GM21526 (cell line): ENCODE measurements around the gene NTM.

Source experiments
- ATAC-seq: cut with Tn5 transposase; IDR thresholded peaks from one replicate; pipeline ENCODE4 v1.9.1; 2021; ENCODE audit warnings: moderate library complexity; ENCODE audit not compliant: unreplicated experiment, low FRiP score

Gene NTM

GRCh38 chr11:132106096-132106982, 735.9 kb downstream of the NTM start:
- no peak for ATAC-seq

- no peak for ATAC-seq
These were observed 740.9 kb downstream of the NTM start for GRCh38 chr11:132111316-132111715.

GRCh38 chr11:132111838-132112237, 741.4 kb downstream of the NTM start:
- ATAC-seq: no peak

- ATAC-seq: no peak
These were observed 742.4 kb downstream of the NTM start for GRCh38 chr11:132112846-132113245.

GRCh38 chr11:132114185-132114584, 743.8 kb downstream of the NTM start:
- ATAC-seq: no peak

- no peak for ATAC-seq
These were observed 744.3 kb downstream of the NTM start for GRCh38 chr11:132114743-132115142.

- no peak for ATAC-seq
These were observed 745.0 kb downstream of the NTM start for GRCh38 chr11:132115454-132115853.

GRCh38 chr11:132116516-132116915, 746.1 kb downstream of the NTM start:
- ATAC-seq: no peak

GRCh38 chr11:132118661-132119060, 748.2 kb downstream of the NTM start:
- no peak for ATAC-seq

- ATAC-seq: no peak
These were observed 749.2 kb downstream of the NTM start for GRCh38 chr11:132119573-132119972.

GRCh38 chr11:132122735-132123134, 752.3 kb downstream of the NTM start:
- no peak for ATAC-seq

GRCh38 chr11:132123449-132123848, 753.0 kb downstream of the NTM start:
- ATAC-seq: no peak

- no peak for ATAC-seq
These were observed 753.7 kb downstream of the NTM start for GRCh38 chr11:132123854-132124835.

GRCh38 chr11:132125988-132126871, 755.8 kb downstream of the NTM start:
- ATAC-seq: no peak

- ATAC-seq: no peak
These were observed 756.8 kb downstream of the NTM start for GRCh38 chr11:132126973-132127899.

GRCh38 chr11:132127900-132128288, 757.5 kb downstream of the NTM start:
- ATAC-seq: no peak

GRCh38 chr11:132131047-132131446, 760.6 kb downstream of the NTM start:
- no peak for ATAC-seq

- no peak for ATAC-seq
These were observed 761.5 kb downstream of the NTM start for GRCh38 chr11:132131961-132132360.

GRCh38 chr11:132134322-132134721, 763.9 kb downstream of the NTM start:
- ATAC-seq: no peak
